Fibroblast of villous mesenchyme (primary cell): ENCODE data around the gene STAU1. TPM values are rescaled to one million over a fixed set of nuclear protein-coding genes. Genes with fewer than 3 reads are reported as not detected.
"Not testable (repeated sequence)": the region's sequence is repeated elsewhere in the genome, so short reads cannot be mapped to it uniquely, and the experiment has no call there.

Source experiments
- DNase-seq: peaks from one replicate; pipeline ENCODE4 v3.0.0-alpha.2; 2010; ENCODE audit warnings: low read depth
- H3K4me3 ChIP-seq: 2 replicates; pipeline ENCODE4 v1.5.1; 2011; ENCODE audit warnings: low read depth, mild to moderate bottlenecking, low read length
- CTCF ChIP-seq: IDR thresholded peaks from 2 replicates; pipeline ENCODE4 v1.5.1; 2012; ENCODE audit warnings: low read depth, mild to moderate bottlenecking, low read length; ENCODE audit not compliant: insufficient read depth
- total RNA-seq: library from RNA; depleted of rRNA; stranded (reverse); fragments of >200 nt; gene quantifications from 2 replicates; pipeline ENCODE4 v1.2.3, GENCODE V29; 2012

STAU1 gene
- total RNA-seq, 1 donor = 56.6 TPM

GRCh38 chr20:49207076-49207475, 18.9 kb upstream of the STAU1 start:
- peak; percentile 21 for TF ChIP-seq CTCF
- H3K4me3 ChIP-seq = no peak overlapping the region
- no peak for DNase-seq

GRCh38 chr20:49203746-49204145, 15.6 kb upstream of the STAU1 start:
- DNase-seq = no peak
- no peak for TF ChIP-seq CTCF
- no peak overlapping the region for H3K4me3 ChIP-seq

- H3K4me3 ChIP-seq = no peak overlapping the region
- DNase-seq = no peak
- TF ChIP-seq CTCF = no peak
These were observed 14.9 kb upstream of the STAU1 start for GRCh38 chr20:49203011-49203410.

- TF ChIP-seq CTCF = no peak
- no peak overlapping the region for H3K4me3 ChIP-seq
- DNase-seq = no peak
These were observed 11.7 kb upstream of the STAU1 start for GRCh38 chr20:49199729-49200293.

- H3K4me3 ChIP-seq, DNase-seq: not testable (repeated sequence)
These were observed 4.9 kb upstream of the STAU1 start for GRCh38 chr20:49192944-49193518.

- H3K4me3 ChIP-seq = peak overlapping the region; percentile 90
- no peak for TF ChIP-seq CTCF
- DNase-seq = peak; percentile 20
These were observed 744 bp downstream of the STAU1 start for GRCh38 chr20:49187330-49187850.

- TF ChIP-seq CTCF = no peak
- H3K4me3 ChIP-seq = peak overlapping the region; percentile 90
- peak; percentile 78 for DNase-seq
These were observed 1.4 kb downstream of the STAU1 start for GRCh38 chr20:49186535-49187329.
